Spleen (tissue), 11 donors: ENCODE measurements around the gene SRP14. TPM values are rescaled to one million over a fixed set of nuclear protein-coding genes. Genes with fewer than 3 reads are reported as not detected.

Experiments
- DNase-seq: peaks from one replicate; pipeline ENCODE4 v3.0.0-alpha.2; 2020
- H3K27ac ChIP-seq, 8 donors: fragments of 200-600 bp; sonication (generic) in 7 of 8; 1 replicate in 4 of 8; 2 replicates in 4 of 8; pipeline versions ENCODE4 v1.5.0 to v1.8.0; 2016 to 2021; ENCODE audit warnings: inconsistent platforms in 4 of 8, mild to moderate bottlenecking in 4 of 8, moderate library complexity in 1 of 8
- H3K27me3 ChIP-seq, 7 donors: fragments of 200-600 bp; sonication (generic) in 6 of 7; replicated peaks in 1 of 7; 1 replicate in 4 of 7; 2 replicates in 3 of 7; pipeline versions ENCODE4 v1.5.0 to v1.8.0; 2016 to 2021; ENCODE audit warnings: inconsistent platforms in 3 of 7, mild to moderate bottlenecking in 1 of 7
- H3K36me3 ChIP-seq, 6 donors: fragments of 200-600 bp; sonication (generic) in 5 of 6; 1 replicate in 4 of 6; 2 replicates in 2 of 6; pipeline versions ENCODE4 v1.5.0 to v1.8.0; 2016 to 2021; ENCODE audit warnings: inconsistent platforms in 2 of 6
- H3K4me1 ChIP-seq, 6 donors: fragments of 200-600 bp; sonication (generic) in 5 of 6; 1 replicate in 3 of 6; 2 replicates in 3 of 6; pipeline versions ENCODE4 v1.5.0 to v1.8.0; 2016 to 2021; ENCODE audit warnings: inconsistent platforms in 3 of 6
- H3K4me3 ChIP-seq, 8 donors: fragments of 200-600 bp; sonication (generic) in 7 of 8; 1 replicate in 4 of 8; 2 replicates in 4 of 8; pipeline versions ENCODE4 v1.5.0 to v1.8.0; 2016 to 2021; ENCODE audit warnings: inconsistent platforms in 4 of 8, mild to moderate bottlenecking in 4 of 8, moderate library complexity in 2 of 8
- H3K9me3 ChIP-seq, 8 donors: fragments of 200-600 bp; sonication (generic) in 7 of 8; 1 replicate in 4 of 8; 2 replicates in 4 of 8; pipeline versions ENCODE4 v1.5.0 to v1.8.0; 2016 to 2021; ENCODE audit warnings: inconsistent platforms in 4 of 8
- CTCF ChIP-seq, 11 experiments: fragments of 200-600 bp in 7 of 11; fragments of 450-650 bp in 4 of 11; sonication (generic) in 4 of 11; IDR thresholded peaks in 8 of 11; conservative IDR thresholded peaks in 3 of 11; 1 replicate in 7 of 11; 2 replicates in 4 of 11; pipeline versions ENCODE4 v1.4.0 to v1.8.0; 2016 to 2021; ENCODE audit warnings: antibody characterized with exemption in 11 of 11, inconsistent platforms in 4 of 11, mild to moderate bottlenecking in 1 of 11
- POLR2A ChIP-seq, 3 donors: fragments of 450-650 bp; IDR thresholded peaks; one replicate each; pipeline ENCODE4 v1.5.1; 2017; ENCODE audit warnings: antibody characterized with exemption in 3 of 3, mild to moderate bottlenecking in 1 of 3
- POLR2AphosphoS5 ChIP-seq, 3 donors: sonication (generic); formaldehyde crosslinking; IDR thresholded peaks; one replicate each; pipeline ENCODE4 v1.5.1; 2017; ENCODE audit warnings: antibody characterized with exemption in 3 of 3
- WGBS, 5 donors: extraction: QIAGEN DNeasy Blood & Tissue Kit in 3 of 5; methylation state at CpG; one replicate each; pipeline versions ENCODE4 v1.1.5 to v1.1.7; 2013 to 2018; 5-methylcytosine and 5-hydroxymethylcytosine counted together
- intact Hi-C: fragments of 100-400 bp; cut with DNase I; formaldehyde crosslinking; loops from one replicate; pipeline ENCODE4 v1.15.0; 2023; ENCODE audit warnings: low total_unique reads
- polyA plus RNA-seq, 3 donors: library from polyadenylated mRNA; stranded (reverse); fragments of 200-250 nt; gene quantifications; one replicate each; pipeline ENCODE4 v1.2.1, GENCODE V29; 2013
- total RNA-seq, 7 donors: library from RNA; depleted of rRNA in 3 of 7; stranded (reverse); fragments of >200 nt in 3 of 7; fragmentation: NEBNext Ultra II Directional in 4 of 7; extraction: Animal tissue kit (Norgen Biotek cat#: 25700) in 4 of 7; gene quantifications; one replicate each; pipeline versions ENCODE4 v1.1.0 to v1.2.1, GENCODE V29; 2016 to 2021
- donor health status: healthy with polysubstance abuse.
- donor health status: DM: no; HTN: no; CAD: no; lungs with moderate emphysema.
- donor health status: DM: no; HTN: no; CAD: no.
- donor health status: Bipolar disorder and iron deficiency.
- donor health status: healthy.
- donor health status: DM: no; HTN: no; CAD: no.
- donor health status: DM: yes; HTN: yes; CAD: no.

Gene SRP14
- total and polyA plus RNA-seq, 10 donors = 109 to 356 (median 185) TPM

GRCh38 chr15:40050788-40051470, 11.9 kb upstream of the SRP14 start:
- no peak for TF ChIP-seq POLR2AphosphoS5 (IDR thresholded peaks at IDR 0.05)
- no peak for TF ChIP-seq POLR2A (IDR thresholded peaks at IDR 0.05)
- TF ChIP-seq CTCF (IDR thresholded peaks at IDR 0.05 in 8 of 11, conservative IDR thresholded peaks at IDR 0.05 in 3 of 11) = no peak
- H3K27me3 ChIP-seq = no peaks in the 10 kb centered on the region
- H3K4me3 ChIP-seq = no peak overlapping the region
- peak overlapping the region in 1 of 8 donors; percentile 17 for H3K27ac ChIP-seq
- H3K4me1 ChIP-seq = peaks cover 45 to 89% (median 76%) of the 10 kb centered on the region in 6 donors
- no peaks in the 10 kb centered on the region for H3K9me3 ChIP-seq
- 76 to 85% (median 79%) methylated on average over 12 of the region's 12 CpGs for WGBS, 5 donors
- peaks cover 0 to 4% (median 0%) of the 10 kb centered on the region in 6 donors for H3K36me3 ChIP-seq
- peak; percentile 71 for DNase-seq
- intact Hi-C loops = no loop called here

- no peaks in the 10 kb centered on the region for H3K27me3 ChIP-seq
- 86 to 96% (median 92%) methylated on average over 3 of the region's 3 CpGs for WGBS, 5 donors
- TF ChIP-seq POLR2AphosphoS5 (IDR thresholded peaks at IDR 0.05) (no peak), CTCF (IDR thresholded peaks at IDR 0.05 in 8 of 11, conservative IDR thresholded peaks at IDR 0.05 in 3 of 11) (no peak), POLR2A (IDR thresholded peaks at IDR 0.05) (no peak)
- H3K27ac ChIP-seq = peak overlapping the region; percentile 49 to 88 (median 73)
- peak; percentile 13 for DNase-seq
- H3K36me3 ChIP-seq = peaks cover 0 to 4% (median 0%) of the 10 kb centered on the region in 6 donors
- no peaks in the 10 kb centered on the region for H3K9me3 ChIP-seq
- no peak overlapping the region for H3K4me3 ChIP-seq
- intact Hi-C loops = loop anchor here (5.0 kb wide), 2 partner anchors 53 to 228 kb away; no protein-coding TSS in a partner anchor
- peaks cover 43 to 89% (median 72%) of the 10 kb centered on the region in 6 donors for H3K4me1 ChIP-seq
Observed at GRCh38 chr15:40048926-40049475, 10.0 kb upstream of the SRP14 start.

GRCh38 chr15:40048211-40048792, 9.3 kb upstream of the SRP14 start:
- Histone ChIP-seq H3K27ac (peak overlapping the region; percentile 49 to 88 (median 73)), H3K36me3 (no peaks in the 10 kb centered on the region), H3K9me3 (no peaks in the 10 kb centered on the region), H3K27me3 (no peaks in the 10 kb centered on the region), H3K4me3 (no peak overlapping the region), H3K4me1 (peaks cover 36 to 83% (median 65%) of the 10 kb centered on the region in 6 donors)
- WGBS, 5 donors = 28 to 34% (median 30%) methylated on average over 7 to 10 of the region's 10 CpGs
- TF ChIP-seq POLR2AphosphoS5 (IDR thresholded peaks at IDR 0.05) (peak; percentile 59 to 80 (median 76)), CTCF (IDR thresholded peaks at IDR 0.05 in 8 of 11, conservative IDR thresholded peaks at IDR 0.05 in 3 of 11) (no peak), POLR2A (IDR thresholded peaks at IDR 0.05) (no peak)
- intact Hi-C loops = loop anchor here (5.0 kb wide), 2 partner anchors 54 to 229 kb away; no protein-coding TSS in a partner anchor
- DNase-seq = peak; percentile 92
